Neural crest cell (in vitro differentiated cells): ENCODE measurements around the gene TCF7L1. TPM values are rescaled to one million over a fixed set of nuclear protein-coding genes. Genes with fewer than 3 reads are reported as not detected.

Experiments used
- DNase-seq: peaks from one replicate; pipeline ENCODE4 v3.0.0; 2021; ENCODE audit warnings: low read depth, mixed read lengths, low spot score
- H3K27ac Mint-ChIP-seq: one replicate; pipeline ENCODE4 v1.8.0; 2021; ENCODE audit warnings: mild to moderate bottlenecking, mixed read lengths; ENCODE audit not compliant: unreplicated experiment
- H3K27me3 Mint-ChIP-seq: 2 replicates; pipeline ENCODE4 v1.8.0; 2021; ENCODE audit warnings: low read depth, mild to moderate bottlenecking, mixed read lengths
- H3K36me3 Mint-ChIP-seq: 2 replicates; pipeline ENCODE4 v1.8.0; 2021; ENCODE audit warnings: low read depth, mild to moderate bottlenecking, mixed read lengths
- H3K4me1 Mint-ChIP-seq: 2 replicates; pipeline ENCODE4 v1.8.0; 2021; ENCODE audit warnings: mixed read lengths
- H3K4me3 Mint-ChIP-seq: one replicate; pipeline ENCODE4 v1.8.0; 2021; ENCODE audit warnings: mild to moderate bottlenecking, mixed read lengths
- H3K9me3 Mint-ChIP-seq: 2 replicates; pipeline ENCODE4 v1.8.0; 2021; ENCODE audit warnings: mixed read lengths
- CTCF ChIP-seq: fragments of 200-600 bp; sonication (generic); conservative IDR thresholded peaks from 2 replicates; pipeline ENCODE4 v1.5.0; 2021; ENCODE audit warnings: antibody characterized with exemption, mild to moderate bottlenecking
- total RNA-seq: library from RNA; stranded (reverse); gene quantifications from 2 replicates; pipeline ENCODE4 v1.2.1, GENCODE V29; 2021

TCF7L1 gene
- total RNA-seq, 1 donor from 2014 or later = 40.3 TPM

- DNase-seq = no peak
- Mint-ChIP-seq H3K27ac (peak overlapping the region; percentile 94), H3K36me3 (no peaks in the 10 kb centered on the region), H3K9me3 (no peaks in the 10 kb centered on the region), H3K4me3 (peak overlapping the region; percentile 64), H3K27me3 (peaks cover 4% of the 10 kb centered on the region), H3K4me1 (peaks cover 76% of the 10 kb centered on the region)
- no peak for TF ChIP-seq CTCF
These were observed 124.9 kb downstream of the TCF7L1 start for GRCh38 chr2:85257970-85258605.

- Mint-ChIP-seq H3K9me3 (no peaks in the 10 kb centered on the region), H3K27ac (peak overlapping the region; percentile 94), H3K4me1 (peaks cover 76% of the 10 kb centered on the region), H3K4me3 (peak overlapping the region; percentile 64), H3K36me3 (peaks cover 3% of the 10 kb centered on the region), H3K27me3 (peaks cover 4% of the 10 kb centered on the region)
- no peak for TF ChIP-seq CTCF
- DNase-seq = no peak
These were observed 126.0 kb downstream of the TCF7L1 start for GRCh38 chr2:85259101-85259590.

- Mint-ChIP-seq H3K36me3 (peaks cover 3% of the 10 kb centered on the region), H3K4me3 (no peak overlapping the region), H3K27ac (peak overlapping the region; percentile 94), H3K9me3 (no peaks in the 10 kb centered on the region), H3K27me3 (peaks cover 4% of the 10 kb centered on the region), H3K4me1 (peaks cover 72% of the 10 kb centered on the region)
- DNase-seq = no peak
- TF ChIP-seq CTCF = no peak
These were observed 126.7 kb downstream of the TCF7L1 start for GRCh38 chr2:85259879-85260278.

- Mint-ChIP-seq H3K9me3 (no peaks in the 10 kb centered on the region), H3K27me3 (no peaks in the 10 kb centered on the region), H3K4me1 (peaks cover 54% of the 10 kb centered on the region), H3K4me3 (no peak overlapping the region), H3K36me3 (peaks cover 3% of the 10 kb centered on the region), H3K27ac (peak overlapping the region; percentile 16)
- no peak for DNase-seq
- TF ChIP-seq CTCF = no peak
These were observed 130.4 kb downstream of the TCF7L1 start for GRCh38 chr2:85263591-85263990.

GRCh38 chr2:85264471-85264870 lies 131.3 kb downstream of the TCF7L1 start:
- no peak overlapping the region for H3K4me3 Mint-ChIP-seq
- H3K4me1 Mint-ChIP-seq = peaks cover 50% of the 10 kb centered on the region
- no peak for DNase-seq

More at GRCh38 chr2:85264471-85264870, 131.3 kb downstream of the TCF7L1 start:
- Mint-ChIP-seq H3K27me3 (no peaks in the 10 kb centered on the region), H3K27ac (no peak overlapping the region), H3K9me3 (no peaks in the 10 kb centered on the region), H3K36me3 (peaks cover 3% of the 10 kb centered on the region)
- TF ChIP-seq CTCF = no peak
